ENCODE results near the gene HDAC4.

HDAC4 gene

GRCh38 chr2:239171643-239172042 lies 229.2 kb downstream of the HDAC4 start:
- no peaks in the 10 kb centered on the region for H3K36me3 ChIP-seq (replicated peaks; ENCODE audit: insufficient read depth, low read length)
- H3K27ac ChIP-seq (ENCODE audit: low read length) = no peak overlapping the region
- no peak overlapping the region for H2AFZ ChIP-seq (ENCODE audit: low read length)
- no peaks in the 10 kb centered on the region for H3K9me2 ChIP-seq (replicated peaks; ENCODE audit: insufficient read depth, low read length)
- TF ChIP-seq EZH2phosphoT487 (IDR thresholded peaks at IDR 0.05; ENCODE audit: low read length) (no peak), EZH2 (optimal IDR thresholded peaks at IDR 0.05; ENCODE audit: low read depth, low read length) (no peak), CTCF (IDR thresholded peaks at IDR 0.05; ENCODE audit: low read length) (no peak)
- no peak overlapping the region for H3K9ac ChIP-seq (ENCODE audit: low read length)
- H3K9me3 ChIP-seq (replicated peaks; ENCODE audit: insufficient read depth, low read length) = no peaks in the 10 kb centered on the region
- H4K20me1 ChIP-seq (ENCODE audit: insufficient read depth, low read length) = no peaks in the 10 kb centered on the region
- no peaks in the 10 kb centered on the region for H3K79me2 ChIP-seq (ENCODE audit: low read length)
- H3F3A ChIP-seq (ENCODE audit: insufficient read depth, low read length) = no peaks in the 10 kb centered on the region
- H3K27me3 ChIP-seq (replicated peaks; ENCODE audit: insufficient read depth, low read length) = no peaks in the 10 kb centered on the region
- no peak overlapping the region for H3K4me3 ChIP-seq (ENCODE audit: low read length)
- H3K4me1 ChIP-seq (ENCODE audit: low read length) = no peaks in the 10 kb centered on the region
- no peak overlapping the region for H3K4me2 ChIP-seq (ENCODE audit: low read depth, low read length)
- no peak for DNase-seq

DNA sequence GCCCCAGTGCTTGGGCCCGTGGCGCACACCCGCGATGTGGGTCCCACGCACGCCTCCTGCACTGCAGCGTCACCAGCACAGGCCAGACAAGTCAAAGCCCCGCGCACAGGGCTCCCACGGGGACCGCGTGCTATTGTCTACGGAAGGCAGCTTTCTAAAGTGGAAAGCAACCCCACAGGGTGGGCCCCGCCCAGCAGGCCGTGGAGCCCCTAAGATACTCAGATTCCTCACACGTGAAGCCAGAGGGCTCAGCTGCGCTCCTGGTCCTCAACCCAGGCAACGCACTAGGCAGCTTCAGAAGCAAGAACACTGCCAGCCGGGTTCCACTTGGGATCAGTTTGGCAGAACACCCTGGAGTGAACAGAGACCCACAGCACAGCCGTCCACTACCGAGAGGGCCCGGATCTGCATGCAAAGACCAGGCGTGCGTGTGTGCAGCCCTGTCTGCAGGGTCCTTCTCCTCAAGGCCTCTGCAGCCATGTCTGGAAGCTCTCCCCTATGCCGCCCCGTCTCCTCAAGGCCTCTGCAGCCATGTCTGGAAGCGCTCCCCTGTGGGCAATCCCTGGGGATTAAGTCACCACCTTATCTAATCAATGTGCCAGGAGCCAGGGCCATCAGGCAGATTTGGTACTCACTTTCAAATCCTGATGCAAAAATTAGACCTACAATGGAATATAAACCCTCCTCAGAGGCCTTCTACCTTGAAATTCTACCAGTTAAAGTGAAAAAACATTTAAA lies 231.3 kb downstream of the HDAC4 start:
- Histone ChIP-seq H3K9me2 (replicated peaks; ENCODE audit: insufficient read depth, low read length) (no peaks in the 10 kb centered on the region), H4K20me1 (ENCODE audit: insufficient read depth, low read length) (no peaks in the 10 kb centered on the region), H3K36me3 (replicated peaks; ENCODE audit: insufficient read depth, low read length) (no peaks in the 10 kb centered on the region), H3K4me2 (ENCODE audit: low read depth, low read length) (no peak overlapping the region), H3F3A (ENCODE audit: insufficient read depth, low read length) (no peaks in the 10 kb centered on the region), H3K27ac (ENCODE audit: low read length) (no peak overlapping the region), H3K4me1 (ENCODE audit: low read length) (no peaks in the 10 kb centered on the region), H3K9me3 (replicated peaks; ENCODE audit: insufficient read depth, low read length) (no peaks in the 10 kb centered on the region), H3K9ac (ENCODE audit: low read length) (no peak overlapping the region), H3K4me3 (ENCODE audit: low read length) (no peak overlapping the region), H3K79me2 (ENCODE audit: low read length) (no peaks in the 10 kb centered on the region), H2AFZ (ENCODE audit: low read length) (no peak overlapping the region), H3K27me3 (replicated peaks; ENCODE audit: insufficient read depth, low read length) (no peaks in the 10 kb centered on the region)
- TF ChIP-seq CTCF (IDR thresholded peaks at IDR 0.05; ENCODE audit: low read length) (no peak), EZH2 (optimal IDR thresholded peaks at IDR 0.05; ENCODE audit: low read depth, low read length) (no peak), EZH2phosphoT487 (IDR thresholded peaks at IDR 0.05; ENCODE audit: low read length) (no peak)
- no peak for DNase-seq

DNA sequence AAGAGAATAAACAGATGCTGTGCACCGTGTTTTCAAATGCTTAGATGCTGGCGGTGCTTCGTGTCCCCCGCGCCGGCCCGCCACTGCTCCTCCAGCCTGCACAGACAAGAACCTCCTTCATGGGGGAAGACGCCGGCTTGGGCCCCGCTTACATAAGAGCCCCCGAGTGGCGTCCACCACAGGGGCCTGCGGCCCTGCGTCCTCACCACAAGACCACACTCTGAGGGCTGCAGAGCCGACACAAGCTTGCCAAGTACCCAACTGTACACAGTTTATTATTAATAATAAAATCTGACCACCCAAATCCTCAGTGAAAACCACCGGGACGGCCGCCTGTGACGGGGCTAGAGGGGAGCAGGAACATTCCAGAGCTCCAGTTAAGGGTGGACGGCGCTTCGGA lies 232.2 kb downstream of the HDAC4 start:
- Histone ChIP-seq H3K27me3 (replicated peaks; ENCODE audit: insufficient read depth, low read length) (no peaks in the 10 kb centered on the region), H3K36me3 (replicated peaks; ENCODE audit: insufficient read depth, low read length) (no peaks in the 10 kb centered on the region), H3K4me1 (ENCODE audit: low read length) (no peaks in the 10 kb centered on the region), H3K9me3 (replicated peaks; ENCODE audit: insufficient read depth, low read length) (no peaks in the 10 kb centered on the region), H3K4me3 (ENCODE audit: low read length) (no peak overlapping the region), H4K20me1 (ENCODE audit: insufficient read depth, low read length) (no peaks in the 10 kb centered on the region), H2AFZ (ENCODE audit: low read length) (no peak overlapping the region), H3K9me2 (replicated peaks; ENCODE audit: insufficient read depth, low read length) (no peaks in the 10 kb centered on the region), H3K27ac (ENCODE audit: low read length) (no peak overlapping the region), H3K9ac (ENCODE audit: low read length) (no peak overlapping the region), H3K79me2 (ENCODE audit: low read length) (no peaks in the 10 kb centered on the region), H3F3A (ENCODE audit: insufficient read depth, low read length) (no peaks in the 10 kb centered on the region), H3K4me2 (ENCODE audit: low read depth, low read length) (no peak overlapping the region)
- DNase-seq = no peak
- TF ChIP-seq EZH2phosphoT487 (IDR thresholded peaks at IDR 0.05; ENCODE audit: low read length) (no peak), CTCF (IDR thresholded peaks at IDR 0.05; ENCODE audit: low read length) (no peak), EZH2 (optimal IDR thresholded peaks at IDR 0.05; ENCODE audit: low read depth, low read length) (no peak)
